Ishikawa (cell line): ENCODE measurements around the gene CNTD1.

Source experiments
- CEBPB ChIP-seq: IDR thresholded peaks from 2 replicates; pipeline ENCODE4 v1.6.1; 2012
- CREB1 ChIP-seq: IDR thresholded peaks from 2 replicates; pipeline ENCODE4 v1.6.1; 2012; ENCODE audit warnings: low read depth
- EGR1 ChIP-seq: IDR thresholded peaks from 2 replicates; pipeline ENCODE4 v1.6.1; 2012
- EP300 ChIP-seq: IDR thresholded peaks from 2 replicates; pipeline ENCODE4 v1.6.1; 2012; ENCODE audit warnings: borderline replicate concordance
- FOXM1 ChIP-seq: IDR thresholded peaks from 2 replicates; pipeline ENCODE4 v1.6.1; 2012; ENCODE audit warnings: low read depth, borderline replicate concordance
- NFIC ChIP-seq: IDR thresholded peaks from 2 replicates; pipeline ENCODE4 v1.6.1; 2012
- RAD21 ChIP-seq: IDR thresholded peaks from 2 replicates; pipeline ENCODE4 v1.6.1; 2012; ENCODE audit warnings: low read depth
- REST ChIP-seq: IDR thresholded peaks from 2 replicates; pipeline ENCODE4 v1.6.1; 2012; ENCODE audit warnings: low read depth, mild to moderate bottlenecking
- TAF1 ChIP-seq: IDR thresholded peaks from 2 replicates; pipeline ENCODE4 v1.6.1; 2012; ENCODE audit warnings: low read depth, mild to moderate bottlenecking
- TCF12 ChIP-seq: IDR thresholded peaks from 2 replicates; pipeline ENCODE4 v1.6.1; 2012; ENCODE audit warnings: low read depth
- TEAD4 ChIP-seq: IDR thresholded peaks from 2 replicates; pipeline ENCODE4 v1.6.1; 2012
- USF1 ChIP-seq: IDR thresholded peaks from 2 replicates; pipeline ENCODE4 v1.6.1; 2012
- YY1 ChIP-seq: IDR thresholded peaks from 2 replicates; pipeline ENCODE4 v1.6.1; 2012; ENCODE audit warnings: low read depth
- ZBTB7A ChIP-seq: IDR thresholded peaks from 2 replicates; pipeline ENCODE4 v1.6.1; 2012; ENCODE audit warnings: low read depth
- TF ChIP-seq, protein P1 (sequence below): IDR thresholded peaks from 2 replicates; pipeline ENCODE4 v1.6.1; 2012

CNTD1 gene

GRCh38 chr17:42778570-42778969, 20.1 kb upstream of the CNTD1 start:
- TF ChIP-seq TAF1: no peak
- TF ChIP-seq EGR1: no peak
- no peak for TF ChIP-seq EP300
- no peak for TF ChIP-seq NFIC
- TF ChIP-seq TCF12: no peak
- no peak for TF ChIP-seq CEBPB
- TF ChIP-seq TEAD4: no peak
- no peak for TF ChIP-seq FOXM1
- TF ChIP-seq ZBTB7A: no peak
- no peak for TF ChIP-seq RAD21
- TF ChIP-seq REST: no peak
- TF ChIP-seq, protein P1, sequence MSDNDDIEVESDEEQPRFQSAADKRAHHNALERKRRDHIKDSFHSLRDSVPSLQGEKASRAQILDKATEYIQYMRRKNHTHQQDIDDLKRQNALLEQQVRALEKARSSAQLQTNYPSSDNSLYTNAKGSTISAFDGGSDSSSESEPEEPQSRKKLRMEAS: no peak

- TF ChIP-seq CREB1 (no peak), ZBTB7A (no peak), EGR1 (no peak), REST (no peak), YY1 (no peak), NFIC (no peak), TEAD4 (no peak), USF1 (no peak), EP300 (no peak), TAF1 (no peak), CEBPB (no peak), TCF12 (no peak), FOXM1 (no peak)
- TF ChIP-seq, protein P1: no peak
Observed at GRCh38 chr17:42779304-42779935, 19.2 kb upstream of the CNTD1 start.

DNA sequence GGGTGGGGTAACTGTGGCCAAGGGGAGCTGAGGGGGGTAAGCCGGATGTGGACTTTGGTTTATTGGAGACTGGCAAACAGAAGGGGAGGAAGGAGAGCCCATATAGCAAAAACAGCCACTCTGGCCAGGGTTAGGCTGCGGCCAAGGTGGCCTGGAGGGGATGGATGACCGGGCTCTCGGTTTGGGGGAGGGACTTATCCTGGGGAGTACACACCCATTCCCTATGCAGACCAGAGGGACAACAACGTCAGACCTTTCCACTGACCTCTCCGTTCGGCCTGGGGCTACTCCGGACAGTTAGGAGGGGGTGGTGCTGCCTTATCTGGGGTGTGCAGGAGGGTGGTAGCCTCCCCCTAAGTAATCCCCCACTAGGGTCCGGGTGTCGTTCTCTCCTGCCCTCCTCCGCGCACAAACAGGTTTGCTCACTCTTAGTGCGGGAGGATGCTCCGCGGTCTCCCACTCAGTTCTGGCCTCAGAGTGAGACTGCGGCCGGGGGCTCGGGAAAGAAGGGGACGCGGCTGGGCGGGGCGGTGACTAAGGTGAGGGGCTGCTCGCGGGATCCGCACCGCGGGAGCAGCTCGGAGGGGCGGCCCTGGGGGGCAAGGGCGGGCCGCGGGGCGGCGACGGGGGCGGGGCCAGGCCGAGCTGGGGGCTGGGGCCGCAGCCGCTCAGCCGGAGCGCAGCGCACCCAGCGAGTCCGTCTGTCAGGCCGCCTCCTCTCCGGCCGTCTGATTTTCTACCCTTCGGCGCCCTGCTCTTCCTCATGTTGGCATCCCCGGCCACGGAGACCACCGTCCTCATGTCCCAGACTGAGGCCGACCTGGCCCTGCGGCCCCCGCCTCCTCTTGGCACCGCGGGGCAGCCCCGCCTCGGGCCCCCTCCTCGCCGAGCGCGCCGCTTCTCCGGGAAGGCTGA, 18.5 kb upstream of the CNTD1 start, which contains the start of gene WNK4:
Gene WNK4, plus strand, starts transcription at position 675 of the 915 bp plus-strand sequence. Its CDS starts 89 bp downstream, at position 764.
- TF ChIP-seq EP300: no peak
- TF ChIP-seq REST: no peak
- no peak for TF ChIP-seq CREB1
- no peak for TF ChIP-seq RAD21
- TF ChIP-seq NFIC: no peak
- TF ChIP-seq, protein P1: no peak
- no peak for TF ChIP-seq ZBTB7A
- TF ChIP-seq TAF1: no peak
- no peak for TF ChIP-seq TCF12
- TF ChIP-seq CEBPB: no peak
- no peak for TF ChIP-seq FOXM1
- TF ChIP-seq USF1: no peak
- TF ChIP-seq TEAD4: no peak
